ENCODE measurements around the gene MECR. TPM values are rescaled to one million over a fixed set of nuclear protein-coding genes. Genes with fewer than 3 reads are reported as not detected.

MECR gene
- 17.3 and 17.4 TPM in 2 replicates for total RNA-seq

GRCh38 chr1:29230553-29231378 lies at the start of gene MECR:
MECR (minus strand) TSS chr1:29230934; CDS start chr1:29230906, 28 bp downstream.

GRCh38 chr1:29235955-29236711 lies 5.4 kb upstream of the MECR start, which contains the start of gene PTPRU:
PTPRU (plus strand) TSS chr1:29236522; CDS start chr1:29236645, 123 bp downstream.

GRCh38 chr1:29181413-29182225 lies 49.1 kb downstream of the MECR start, which contains the start of gene SRSF4:
SRSF4 (minus strand) TSS chr1:29181900; CDS start chr1:29181752, 148 bp downstream.

Other genes with a start within 250 kb of the MECR start
- gene TMEM200B, start 107.0 kb downstream of the MECR start, total RNA-seq: 0.36 and 1.6 TPM in 2 replicates
- gene SRSF4, start 49.0 kb downstream of the MECR start, total RNA-seq: 39.6 and 53.7 TPM in 2 replicates
- 4.8 and 10.0 TPM in 2 replicates for gene PTPRU, start 5.6 kb upstream of the MECR start, total RNA-seq